Effector memory CD8-positive, alpha-beta T cell (primary cell): Measurements from ENCODE around the gene CTNND2.

ENCODE experiments used
- ATAC-seq: fragments of 150-1000 bp; cut with Tn5 transposase; replicated peaks from 2 replicates; pipeline ENCODE4 v1.10.0; 2021; ENCODE audit warnings: mild to moderate bottlenecking, moderate library complexity
- DNase-seq, 3 experiments: peaks; one replicate each; pipeline ENCODE4 v3.0.0; 2021
- H3K27ac Mint-ChIP-seq, 2 donors: one replicate each; pipeline ENCODE4 v1.8.0; 2022; ENCODE audit warnings: mild to moderate bottlenecking in 2 of 2, mixed read lengths in 2 of 2, moderate library complexity in 2 of 2
- H3K27me3 Mint-ChIP-seq, 2 donors: one replicate each; pipeline ENCODE4 v1.8.0; 2022; ENCODE audit warnings: mixed read lengths in 2 of 2
- H3K36me3 Mint-ChIP-seq: one replicate; pipeline ENCODE4 v1.8.0; 2022; ENCODE audit warnings: mild to moderate bottlenecking, moderate library complexity, mixed read lengths; ENCODE audit not compliant: insufficient read depth
- H3K4me1 Mint-ChIP-seq, 2 donors: one replicate each; pipeline ENCODE4 v1.8.0; 2022; ENCODE audit warnings: low read depth in 2 of 2, mixed read lengths in 2 of 2
- H3K4me3 Mint-ChIP-seq, 2 donors: one replicate each; pipeline ENCODE4 v1.8.0; 2022; ENCODE audit warnings: mild to moderate bottlenecking in 2 of 2, mixed read lengths in 2 of 2, moderate library complexity in 2 of 2
- H3K9me3 Mint-ChIP-seq, 2 donors: one replicate each; pipeline ENCODE4 v1.8.0; 2022; ENCODE audit warnings: mixed read lengths in 2 of 2

Gene CTNND2

GRCh38 chr5:11496137-11496719, 408.0 kb downstream of the CTNND2 start:
- H3K27me3 Mint-ChIP-seq: no peaks in the 10 kb centered on the region

GRCh38 chr5:11494340-11494739, 409.9 kb downstream of the CTNND2 start:
- Mint-ChIP-seq H3K9me3 (peaks cover 0 to 6% of the 10 kb centered on the region in 2 donors), H3K36me3 (no peaks in the 10 kb centered on the region), H3K27me3 (no peaks in the 10 kb centered on the region), H3K27ac (no peak overlapping the region), H3K4me3 (no peak overlapping the region), H3K4me1 (no peaks in the 10 kb centered on the region)
- no peak for DNase-seq
- ATAC-seq: no peak

More at GRCh38 chr5:11496137-11496719, 408.0 kb downstream of the CTNND2 start:
- Mint-ChIP-seq H3K4me3 (no peak overlapping the region), H3K4me1 (no peaks in the 10 kb centered on the region), H3K9me3 (peaks cover 0 to 7% of the 10 kb centered on the region in 2 donors), H3K27ac (no peak overlapping the region), H3K36me3 (no peaks in the 10 kb centered on the region)
- ATAC-seq (no peak), DNase-seq (no peak)

- DNase-seq (no peak), ATAC-seq (no peak)
- Mint-ChIP-seq H3K9me3 (peaks cover 0 to 6% of the 10 kb centered on the region in 2 donors), H3K4me1 (no peaks in the 10 kb centered on the region), H3K4me3 (no peak overlapping the region), H3K27ac (no peak overlapping the region), H3K36me3 (no peaks in the 10 kb centered on the region), H3K27me3 (no peaks in the 10 kb centered on the region)
These were observed 412.7 kb downstream of the CTNND2 start for GRCh38 chr5:11491404-11492075.

DNA sequence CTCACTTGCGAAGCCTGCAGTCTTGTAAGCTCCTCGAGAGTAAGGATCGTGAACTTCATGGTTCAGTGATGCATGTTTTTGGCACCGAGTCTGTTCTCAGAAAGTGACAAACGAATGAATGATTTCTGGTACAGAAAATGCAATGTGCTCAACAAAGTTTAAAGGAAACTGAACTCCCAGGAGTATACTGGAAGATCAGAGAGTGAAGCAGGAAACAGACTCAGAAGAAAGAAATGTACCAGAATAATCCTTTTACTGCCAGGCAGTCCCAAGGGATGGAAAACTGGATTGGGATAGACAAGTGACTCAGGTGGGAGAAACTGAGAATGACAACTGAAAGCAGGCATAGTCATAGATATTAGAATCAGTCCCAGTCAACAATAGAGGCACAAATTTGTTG, 420.6 kb downstream of the CTNND2 start:
- DNase-seq (no peak), ATAC-seq (no peak)
- peaks cover 0 to 11% of the 10 kb centered on the region in 2 donors for H3K27me3 Mint-ChIP-seq
- no peaks in the 10 kb centered on the region for H3K4me1 Mint-ChIP-seq
- no peak overlapping the region for H3K4me3 Mint-ChIP-seq
- H3K36me3 Mint-ChIP-seq: no peaks in the 10 kb centered on the region
- H3K9me3 Mint-ChIP-seq: peaks cover 12 to 17% of the 10 kb centered on the region in 2 donors
- no peak overlapping the region for H3K27ac Mint-ChIP-seq

DNA sequence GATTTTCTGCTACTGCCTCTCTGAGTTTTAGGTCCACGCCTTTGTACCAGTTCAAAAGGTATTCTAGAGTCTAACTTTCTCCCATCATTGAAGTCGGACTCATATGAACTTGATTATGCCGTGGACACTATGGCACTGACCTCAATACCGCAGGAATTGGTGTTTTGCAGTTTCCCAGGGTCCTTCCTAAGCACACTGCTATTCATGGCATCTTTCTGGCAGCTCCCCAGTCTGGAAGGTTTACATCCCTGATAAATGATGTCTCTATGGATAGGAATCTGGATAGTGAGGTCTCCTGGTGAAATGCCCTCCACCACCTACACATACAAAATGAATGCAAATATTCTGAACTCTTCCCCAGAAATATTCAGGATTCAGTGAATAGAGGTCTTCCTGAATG, 422.2 kb downstream of the CTNND2 start:
- H3K27me3 Mint-ChIP-seq: peaks cover 0 to 11% of the 10 kb centered on the region in 2 donors
- H3K9me3 Mint-ChIP-seq: peaks cover 12 to 14% of the 10 kb centered on the region in 2 donors
- no peaks in the 10 kb centered on the region for H3K4me1 Mint-ChIP-seq
- ATAC-seq: no peak
- no peak overlapping the region for H3K4me3 Mint-ChIP-seq
- no peak for DNase-seq
- no peak overlapping the region for H3K27ac Mint-ChIP-seq
- no peaks in the 10 kb centered on the region for H3K36me3 Mint-ChIP-seq

- DNase-seq: no peak
- ATAC-seq: no peak
These were observed 426.5 kb downstream of the CTNND2 start for GRCh38 chr5:11477786-11478185.

GRCh38 chr5:11476866-11477265, 427.4 kb downstream of the CTNND2 start:
- Mint-ChIP-seq H3K27me3 (no peaks in the 10 kb centered on the region), H3K4me1 (no peaks in the 10 kb centered on the region), H3K9me3 (no peaks in the 10 kb centered on the region), H3K27ac (no peak overlapping the region), H3K36me3 (no peaks in the 10 kb centered on the region), H3K4me3 (no peak overlapping the region)
- no peak for DNase-seq
- ATAC-seq: no peak

More at GRCh38 chr5:11477786-11478185, 426.5 kb downstream of the CTNND2 start:
- H3K4me3 Mint-ChIP-seq: no peak overlapping the region
- no peaks in the 10 kb centered on the region for H3K4me1 Mint-ChIP-seq
- H3K36me3 Mint-ChIP-seq: no peaks in the 10 kb centered on the region
- H3K27ac Mint-ChIP-seq: no peak overlapping the region
- peaks cover 6 to 8% of the 10 kb centered on the region in 2 donors for H3K9me3 Mint-ChIP-seq
- peaks cover 0 to 7% of the 10 kb centered on the region in 2 donors for H3K27me3 Mint-ChIP-seq

GRCh38 chr5:11468334-11469039, 435.8 kb downstream of the CTNND2 start:
- no peak overlapping the region for H3K4me3 Mint-ChIP-seq
- no peaks in the 10 kb centered on the region for H3K27me3 Mint-ChIP-seq
- no peak for ATAC-seq
- no peak for DNase-seq
- no peaks in the 10 kb centered on the region for H3K36me3 Mint-ChIP-seq
- H3K4me1 Mint-ChIP-seq: no peaks in the 10 kb centered on the region
- peaks cover 6 to 12% of the 10 kb centered on the region in 2 donors for H3K9me3 Mint-ChIP-seq
- H3K27ac Mint-ChIP-seq: no peak overlapping the region

- Mint-ChIP-seq H3K27ac (no peak overlapping the region), H3K27me3 (no peaks in the 10 kb centered on the region), H3K9me3 (peaks cover 6 to 12% of the 10 kb centered on the region in 2 donors), H3K4me1 (no peaks in the 10 kb centered on the region), H3K36me3 (no peaks in the 10 kb centered on the region), H3K4me3 (no peak overlapping the region)
- DNase-seq (no peak), ATAC-seq (no peak)
These were observed 436.7 kb downstream of the CTNND2 start for GRCh38 chr5:11467588-11467987.

GRCh38 chr5:11459716-11460115, 444.5 kb downstream of the CTNND2 start:
- ATAC-seq (no peak), DNase-seq (no peak)
- H3K4me1 Mint-ChIP-seq: no peaks in the 10 kb centered on the region
- peaks cover 3 to 9% of the 10 kb centered on the region in 2 donors for H3K9me3 Mint-ChIP-seq
- no peak overlapping the region for H3K27ac Mint-ChIP-seq
- H3K27me3 Mint-ChIP-seq: no peaks in the 10 kb centered on the region
- no peak overlapping the region for H3K4me3 Mint-ChIP-seq
- H3K36me3 Mint-ChIP-seq: no peaks in the 10 kb centered on the region

- ATAC-seq (no peak), DNase-seq (no peak)
- no peaks in the 10 kb centered on the region for H3K36me3 Mint-ChIP-seq
- no peaks in the 10 kb centered on the region for H3K4me1 Mint-ChIP-seq
- H3K9me3 Mint-ChIP-seq: peaks cover 0 to 1% of the 10 kb centered on the region in 2 donors
- H3K27ac Mint-ChIP-seq: no peak overlapping the region
- no peaks in the 10 kb centered on the region for H3K27me3 Mint-ChIP-seq
- H3K4me3 Mint-ChIP-seq: no peak overlapping the region
These were observed 448.7 kb downstream of the CTNND2 start for GRCh38 chr5:11455505-11455904.

GRCh38 chr5:11452852-11453251, 451.4 kb downstream of the CTNND2 start:
- no peaks in the 10 kb centered on the region for H3K36me3 Mint-ChIP-seq
- ATAC-seq: no peak
- no peaks in the 10 kb centered on the region for H3K27me3 Mint-ChIP-seq

GRCh38 chr5:11449966-11450365, 454.3 kb downstream of the CTNND2 start:
- Mint-ChIP-seq H3K4me1 (no peaks in the 10 kb centered on the region), H3K9me3 (peaks cover 0 to 6% of the 10 kb centered on the region in 2 donors), H3K4me3 (no peak overlapping the region), H3K27ac (no peak overlapping the region), H3K36me3 (no peaks in the 10 kb centered on the region), H3K27me3 (no peaks in the 10 kb centered on the region)
- ATAC-seq: no peak
- DNase-seq: no peak

More at GRCh38 chr5:11452852-11453251, 451.4 kb downstream of the CTNND2 start:
- H3K4me3 Mint-ChIP-seq: no peak overlapping the region
- no peak for DNase-seq
- H3K27ac Mint-ChIP-seq: no peak overlapping the region
- no peaks in the 10 kb centered on the region for H3K9me3 Mint-ChIP-seq
- H3K4me1 Mint-ChIP-seq: no peaks in the 10 kb centered on the region

DNA sequence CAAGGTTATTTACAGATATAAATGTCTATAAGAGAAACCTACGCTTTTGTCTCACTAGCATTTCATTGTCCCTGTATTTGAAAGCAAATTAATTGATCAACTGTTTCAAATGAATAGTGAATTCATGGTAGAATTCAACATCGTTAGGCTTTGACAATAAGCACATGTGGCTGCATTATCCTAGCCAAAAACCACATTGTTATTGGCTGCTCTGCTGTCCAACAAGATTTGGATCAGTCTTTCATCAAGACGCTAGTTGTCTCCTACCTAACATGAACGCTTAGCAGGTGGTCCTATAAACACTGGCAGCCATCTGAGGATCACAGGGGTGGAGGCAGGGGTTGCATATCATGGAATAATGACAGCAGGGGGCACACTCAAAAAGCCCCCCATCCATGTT, 455.0 kb downstream of the CTNND2 start:
- no peak for ATAC-seq
- H3K27ac Mint-ChIP-seq: no peak overlapping the region
- H3K4me3 Mint-ChIP-seq: no peak overlapping the region
- H3K36me3 Mint-ChIP-seq: no peaks in the 10 kb centered on the region
- H3K9me3 Mint-ChIP-seq: peaks cover 0 to 6% of the 10 kb centered on the region in 2 donors
- H3K4me1 Mint-ChIP-seq: no peaks in the 10 kb centered on the region
- no peak for DNase-seq
- no peaks in the 10 kb centered on the region for H3K27me3 Mint-ChIP-seq
